LNCaP clone FGC (cell line): Measurements from ENCODE around the gene NTMT2.

Experiments used
- DNase-seq: peaks from one replicate; pipeline ENCODE4 v3.0.0-alpha.2; 2011; ENCODE audit warnings: low read depth
- H3K4me3 ChIP-seq: 2 replicates; pipeline ENCODE4 v1.5.1; 2011; ENCODE audit warnings: mild to moderate bottlenecking, low read depth, low read length, control low read depth
- TF ChIP-seq, protein P1 (sequence below): IDR thresholded peaks from 2 replicates; pipeline ENCODE4 v1.5.1; 2012; ENCODE audit warnings: mild to moderate bottlenecking; ENCODE audit not compliant: control insufficient read depth, insufficient read depth; ENCODE audit errors: extremely low read depth

The NTMT2 gene

DNA sequence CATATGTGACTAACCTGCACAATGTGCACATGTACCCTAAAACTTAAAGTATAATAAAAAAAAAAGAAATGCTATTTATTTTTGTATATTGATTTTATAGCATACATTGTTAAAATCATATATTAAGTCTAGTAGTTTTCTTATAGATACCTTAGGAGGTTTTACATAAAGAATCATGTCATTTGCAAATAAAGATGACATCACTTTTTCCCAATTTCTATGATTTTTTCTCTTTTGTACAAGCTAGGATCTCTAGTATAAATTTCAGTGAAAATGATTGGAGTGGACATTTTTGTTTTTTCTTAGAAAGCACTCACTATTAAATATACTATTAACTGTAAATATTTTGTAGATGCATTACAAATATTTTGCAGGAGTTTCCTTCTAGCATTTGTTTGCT, 20.5 kb upstream of the NTMT2 start:
- no peak overlapping the region for H3K4me3 ChIP-seq
- TF ChIP-seq, protein P1, sequence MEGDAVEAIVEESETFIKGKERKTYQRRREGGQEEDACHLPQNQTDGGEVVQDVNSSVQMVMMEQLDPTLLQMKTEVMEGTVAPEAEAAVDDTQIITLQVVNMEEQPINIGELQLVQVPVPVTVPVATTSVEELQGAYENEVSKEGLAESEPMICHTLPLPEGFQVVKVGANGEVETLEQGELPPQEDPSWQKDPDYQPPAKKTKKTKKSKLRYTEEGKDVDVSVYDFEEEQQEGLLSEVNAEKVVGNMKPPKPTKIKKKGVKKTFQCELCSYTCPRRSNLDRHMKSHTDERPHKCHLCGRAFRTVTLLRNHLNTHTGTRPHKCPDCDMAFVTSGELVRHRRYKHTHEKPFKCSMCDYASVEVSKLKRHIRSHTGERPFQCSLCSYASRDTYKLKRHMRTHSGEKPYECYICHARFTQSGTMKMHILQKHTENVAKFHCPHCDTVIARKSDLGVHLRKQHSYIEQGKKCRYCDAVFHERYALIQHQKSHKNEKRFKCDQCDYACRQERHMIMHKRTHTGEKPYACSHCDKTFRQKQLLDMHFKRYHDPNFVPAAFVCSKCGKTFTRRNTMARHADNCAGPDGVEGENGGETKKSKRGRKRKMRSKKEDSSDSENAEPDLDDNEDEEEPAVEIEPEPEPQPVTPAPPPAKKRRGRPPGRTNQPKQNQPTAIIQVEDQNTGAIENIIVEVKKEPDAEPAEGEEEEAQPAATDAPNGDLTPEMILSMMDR: no peak
- no peak for DNase-seq

DNA sequence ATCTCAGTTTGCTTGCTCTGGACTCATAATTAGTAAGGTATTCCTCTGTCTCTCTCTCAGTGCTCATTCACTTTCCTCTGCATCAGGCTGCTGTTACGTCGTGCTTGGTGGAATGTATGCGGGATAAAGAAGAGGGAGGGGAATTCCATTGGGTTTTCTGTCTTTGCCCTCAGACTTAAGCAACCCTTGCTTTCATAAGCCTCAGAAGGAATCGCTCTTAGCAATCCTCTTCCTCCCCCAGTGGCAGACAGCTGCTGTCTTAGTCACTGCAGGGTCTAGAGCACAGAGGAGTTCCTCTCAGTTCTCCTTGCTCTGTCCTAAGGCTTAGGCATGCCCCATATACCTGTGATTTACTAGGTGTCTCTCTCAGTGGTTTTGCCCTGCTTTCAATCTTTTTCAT, 19.1 kb upstream of the NTMT2 start:
- TF ChIP-seq, protein P1: no peak
- no peak for DNase-seq
- H3K4me3 ChIP-seq: no peak overlapping the region

DNA sequence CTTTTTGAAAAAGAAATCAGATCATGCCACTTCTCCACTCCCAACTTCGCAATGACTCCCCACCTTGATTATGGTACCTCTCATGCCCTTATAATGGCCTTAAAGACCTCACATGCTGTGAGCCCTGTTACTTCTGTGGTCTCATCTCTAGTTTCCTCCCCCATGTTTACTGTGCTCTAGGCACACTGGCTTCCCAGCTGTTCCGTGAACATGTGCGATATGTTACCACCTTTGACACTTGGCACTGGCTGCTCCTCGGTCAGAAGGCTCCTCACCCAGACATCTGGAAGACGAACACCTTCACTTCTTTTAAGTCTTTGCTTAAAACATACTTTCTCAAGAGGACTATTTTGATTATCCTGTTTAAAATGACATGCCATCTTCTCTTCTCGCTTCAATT, 14.3 kb upstream of the NTMT2 start:
- H3K4me3 ChIP-seq: no peak overlapping the region
- no peak for DNase-seq
- TF ChIP-seq, protein P1: no peak

DNA sequence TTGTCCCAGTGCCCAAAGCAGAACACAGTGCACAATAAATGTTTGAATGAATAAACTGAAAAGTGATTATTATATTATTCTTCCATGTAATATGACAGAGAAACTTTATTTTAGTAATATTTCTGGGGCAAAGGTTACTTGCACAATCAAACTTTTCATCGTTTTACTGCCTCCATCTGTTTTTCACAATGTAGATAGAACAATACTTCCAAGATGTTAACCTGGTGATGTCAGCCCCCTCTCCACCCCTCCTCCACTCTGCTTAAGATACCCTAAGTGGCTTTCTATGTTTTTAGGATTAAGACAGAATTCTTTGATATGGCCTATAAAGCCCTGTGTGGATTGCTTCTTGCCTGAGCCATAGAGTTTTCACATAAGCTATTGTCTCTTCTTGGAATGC, 13.8 kb upstream of the NTMT2 start:
- no peak for DNase-seq
- TF ChIP-seq, protein P1: no peak
- no peak overlapping the region for H3K4me3 ChIP-seq

DNA sequence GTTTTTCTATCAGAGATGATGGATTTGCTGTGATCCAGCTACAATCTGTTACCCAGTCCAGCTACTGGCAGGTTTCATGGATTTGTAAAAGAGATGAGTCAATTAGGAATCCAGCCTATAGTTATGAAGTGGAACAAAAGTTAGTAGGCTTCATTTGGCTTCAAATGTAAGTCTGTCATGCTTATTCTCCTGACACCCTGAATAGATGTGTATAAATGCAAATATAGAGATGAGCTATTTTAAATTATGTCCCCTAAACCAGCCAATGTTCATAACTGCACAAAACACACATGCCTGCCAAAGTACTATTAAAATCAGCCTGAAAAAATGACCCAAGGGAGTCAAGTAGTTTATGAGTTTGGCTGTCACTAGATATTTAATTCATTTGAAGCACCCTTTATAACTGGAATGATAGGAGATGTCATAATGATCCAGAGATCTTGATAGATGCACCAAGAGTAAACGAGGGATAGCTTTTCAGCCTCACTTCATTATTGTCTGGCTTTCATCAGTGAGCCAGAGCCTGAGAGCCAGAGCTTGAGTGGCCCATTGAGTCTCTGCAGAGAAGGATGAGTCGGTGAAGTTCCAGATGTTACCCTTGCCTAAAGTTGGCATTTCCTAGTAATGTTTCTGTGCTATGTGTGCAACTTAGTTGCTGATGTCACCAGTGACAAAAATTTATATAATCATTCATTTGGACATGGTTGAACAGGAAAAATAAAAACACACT, 11.8 kb upstream of the NTMT2 start:
- no peak for DNase-seq
- H3K4me3 ChIP-seq: no peak overlapping the region
- TF ChIP-seq, protein P1: no peak

DNA sequence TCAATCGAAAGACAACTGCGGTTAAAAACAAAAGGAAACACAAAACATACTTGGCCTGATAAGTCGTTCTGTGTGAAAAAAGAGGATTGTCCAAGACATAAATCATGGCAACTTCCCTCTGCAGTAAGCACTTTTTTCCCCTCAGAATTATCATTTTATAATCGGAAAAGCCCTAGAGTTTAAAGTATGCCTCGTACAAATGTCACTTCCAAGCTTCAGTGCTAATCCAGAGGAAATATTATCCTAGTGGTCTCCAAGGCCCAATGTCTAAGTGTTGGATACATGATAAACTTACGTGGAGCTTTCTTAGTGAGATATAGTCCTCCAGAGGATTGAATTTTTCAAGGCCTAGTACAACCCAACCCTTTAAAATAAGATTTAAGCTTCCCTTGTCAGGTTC, 11.2 kb upstream of the NTMT2 start:
- DNase-seq: no peak
- H3K4me3 ChIP-seq: no peak overlapping the region
- TF ChIP-seq, protein P1: no peak

DNA sequence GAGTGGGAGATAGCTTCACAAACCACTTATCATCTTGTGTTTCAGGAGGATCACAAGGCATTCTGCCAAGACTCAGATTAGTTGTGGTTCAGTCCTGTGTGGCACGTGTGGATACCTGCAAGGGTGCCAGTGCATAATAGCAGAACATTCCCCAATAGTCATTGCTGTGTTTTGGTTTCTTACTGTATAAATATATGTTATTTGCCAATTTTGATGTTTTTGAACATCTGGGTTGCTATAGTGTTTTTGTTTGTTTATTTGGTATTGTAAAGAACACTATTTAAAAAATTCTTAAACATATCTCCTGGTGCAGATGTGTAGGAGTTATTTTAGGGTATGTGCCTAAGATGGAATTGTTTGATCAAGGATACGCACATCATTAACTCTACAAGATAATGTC, 5.4 kb upstream of the NTMT2 start:
- no peak overlapping the region for H3K4me3 ChIP-seq
- TF ChIP-seq, protein P1: no peak
- no peak for DNase-seq
